ENCODE results near the gene PNLIP.

The PNLIP gene

GRCh38 chr10:116545756-116546155, at the start of gene PNLIP:
PNLIP (plus strand) TSS chr10:116545931; CDS start chr10:116546093, 162 bp downstream.
- DNase-seq: no peak

GRCh38 chr10:116504786-116505185, 40.9 kb upstream of the PNLIP start:
- no peak for DNase-seq

GRCh38 chr10:116510565-116510964, 35.2 kb upstream of the PNLIP start:
- DNase-seq: no peak

- peak; percentile 32 for DNase-seq
These were observed 34.4 kb upstream of the PNLIP start for GRCh38 chr10:116511365-116511764.

- DNase-seq: peak; percentile 55
These were observed 24.1 kb upstream of the PNLIP start for GRCh38 chr10:116521424-116522290.

GRCh38 chr10:116522803-116523381, 22.8 kb upstream of the PNLIP start:
- no peak for DNase-seq

- no peak for DNase-seq
These were observed 21.0 kb upstream of the PNLIP start for GRCh38 chr10:116524736-116525135.

- no peak for DNase-seq
These were observed 19.5 kb upstream of the PNLIP start for GRCh38 chr10:116526219-116526618.

GRCh38 chr10:116536810-116537209, 8.9 kb upstream of the PNLIP start:
- DNase-seq: no peak

- DNase-seq: no peak
These were observed 7.3 kb upstream of the PNLIP start for GRCh38 chr10:116538456-116538855.

GRCh38 chr10:116538992-116539391, 6.7 kb upstream of the PNLIP start:
- no peak for DNase-seq

- no peak for DNase-seq
These were observed 4.9 kb upstream of the PNLIP start for GRCh38 chr10:116540814-116541213.

- DNase-seq: no peak
These were observed 3.6 kb upstream of the PNLIP start for GRCh38 chr10:116542007-116542677.

GRCh38 chr10:116545122-116545521, 609 bp upstream of the PNLIP start:
- no peak for DNase-seq

GRCh38 chr10:116548301-116548700, 2.6 kb downstream of the PNLIP start:
- no peak for DNase-seq

GRCh38 chr10:116553378-116553980, 7.7 kb downstream of the PNLIP start:
- DNase-seq: no peak

- DNase-seq: peak; percentile 18
These were observed 8.9 kb downstream of the PNLIP start for GRCh38 chr10:116554628-116555027.

GRCh38 chr10:116555880-116556279, 10.1 kb downstream of the PNLIP start:
- DNase-seq: no peak

GRCh38 chr10:116557305-116557880, 11.7 kb downstream of the PNLIP start:
- DNase-seq: no peak

GRCh38 chr10:116565534-116565933, 19.8 kb downstream of the PNLIP start:
- DNase-seq: no peak

- no peak for DNase-seq
These were observed 21.2 kb downstream of the PNLIP start for GRCh38 chr10:116566932-116567331.

- no peak for DNase-seq
These were observed 21.6 kb downstream of the PNLIP start for GRCh38 chr10:116567335-116567734.

GRCh38 chr10:116574797-116575196, 29.1 kb downstream of the PNLIP start:
- peak; percentile 17 for DNase-seq
